RWPE2 (cell line): Measurements from ENCODE around the gene LRP3.
"Not testable (repeated sequence)": the region's sequence is repeated elsewhere in the genome, so short reads cannot be mapped to it uniquely, and the experiment has no call there.

Experiments used
- ATAC-seq: fragments of 200-7000 bp; cut with Tn5 transposase; 3 replicates; pipeline ENCODE4 v1.9.1; 2021; ENCODE audit warnings: low read depth
- DNase-seq: peaks from one replicate; pipeline ENCODE4 v3.0.0-alpha.2; 2020; ENCODE audit warnings: low spot score
- H3K27ac ChIP-seq: fragments of 450-650 bp; 2 replicates; pipeline ENCODE4 v1.5.1; 2017; ENCODE audit warnings: mild to moderate bottlenecking; ENCODE audit not compliant: poor library complexity, severe bottlenecking
- H3K27me3 ChIP-seq: fragments of 250-450 bp; sonication (Bioruptor Pico); 2 replicates; pipeline ENCODE4 v1.5.1; 2021; ENCODE audit warnings: mild to moderate bottlenecking, moderate library complexity; ENCODE audit not compliant: insufficient read depth, poor library complexity, severe bottlenecking
- H3K36me3 ChIP-seq: fragments of 250-450 bp; sonication (Bioruptor Pico); 2 replicates; pipeline ENCODE4 v1.5.1; 2020; ENCODE audit warnings: low read depth, mild to moderate bottlenecking, moderate library complexity
- H3K4me1 ChIP-seq: fragments of 250-450 bp; sonication (Bioruptor Pico); 2 replicates; pipeline ENCODE4 v1.5.1; 2021; ENCODE audit warnings: mild to moderate bottlenecking, moderate library complexity; ENCODE audit not compliant: insufficient read depth, poor library complexity, severe bottlenecking
- H3K4me3 ChIP-seq: fragments of 250-450 bp; sonication (Bioruptor Pico); 2 replicates; pipeline ENCODE4 v1.5.1; 2021; ENCODE audit warnings: mild to moderate bottlenecking, moderate library complexity; ENCODE audit not compliant: severe bottlenecking
- H3K9me3 ChIP-seq: fragments of 250-450 bp; sonication (Bioruptor Pico); 2 replicates; pipeline ENCODE4 v1.5.1; 2021; ENCODE audit warnings: mild to moderate bottlenecking, moderate library complexity; ENCODE audit not compliant: severe bottlenecking
- CTCF ChIP-seq: fragments of 450-650 bp; IDR thresholded peaks from one replicate; pipeline ENCODE4 v1.5.1; 2017; ENCODE audit warnings: mild to moderate bottlenecking, moderate library complexity; ENCODE audit not compliant: poor library complexity, severe bottlenecking

LRP3 gene

GRCh38 chr19:33220115-33220514 is 26.0 kb downstream of the LRP3 start:
- TF ChIP-seq CTCF, result no peak
- H3K9me3 ChIP-seq, result no peaks in the 10 kb centered on the region
- DNase-seq (no peak), ATAC-seq (no peak)
- no peak overlapping the region for H3K27ac ChIP-seq
- no peaks in the 10 kb centered on the region for H3K36me3 ChIP-seq
- no peaks in the 10 kb centered on the region for H3K4me1 ChIP-seq
- no peak overlapping the region for H3K4me3 ChIP-seq
- peaks cover 22% of the 10 kb centered on the region for H3K27me3 ChIP-seq

GRCh38 chr19:33220735-33221134 is 26.6 kb downstream of the LRP3 start:
- no peaks in the 10 kb centered on the region for H3K4me1 ChIP-seq
- peaks cover 26% of the 10 kb centered on the region for H3K27me3 ChIP-seq
- no peaks in the 10 kb centered on the region for H3K36me3 ChIP-seq
- DNase-seq, result no peak
- no peaks in the 10 kb centered on the region for H3K9me3 ChIP-seq
- no peak for TF ChIP-seq CTCF
- no peak overlapping the region for H3K27ac ChIP-seq
- no peak overlapping the region for H3K4me3 ChIP-seq
- ATAC-seq, result no peak

- Histone ChIP-seq H3K27ac (no peak overlapping the region), H3K4me3 (no peak overlapping the region), H3K36me3 (no peaks in the 10 kb centered on the region), H3K27me3 (peaks cover 35% of the 10 kb centered on the region), H3K4me1 (no peaks in the 10 kb centered on the region), H3K9me3 (no peaks in the 10 kb centered on the region)
- no peak for DNase-seq
- no peak for ATAC-seq
- TF ChIP-seq CTCF, result no peak
Observed at GRCh38 chr19:33221638-33222037, 27.5 kb downstream of the LRP3 start.

GRCh38 chr19:33222255-33222654 is 28.1 kb downstream of the LRP3 start:
- peaks cover 40% of the 10 kb centered on the region for H3K27me3 ChIP-seq
- not testable (repeated sequence) for ATAC-seq, H3K4me1 ChIP-seq

GRCh38 chr19:33224694-33225457 is 30.7 kb downstream of the LRP3 start:
- DNase-seq (no peak), ATAC-seq (no peak)
- peaks cover 48% of the 10 kb centered on the region for H3K27me3 ChIP-seq

More at GRCh38 chr19:33222255-33222654, 28.1 kb downstream of the LRP3 start:
- not testable (repeated sequence) for H3K27ac ChIP-seq, H3K4me3 ChIP-seq, H3K36me3 ChIP-seq, DNase-seq, H3K9me3 ChIP-seq

More at GRCh38 chr19:33224694-33225457, 30.7 kb downstream of the LRP3 start:
- H3K36me3 ChIP-seq, result no peaks in the 10 kb centered on the region
- TF ChIP-seq CTCF, result no peak
- H3K4me3 ChIP-seq, result no peak overlapping the region
- no peak overlapping the region for H3K27ac ChIP-seq
- peaks cover 15% of the 10 kb centered on the region for H3K9me3 ChIP-seq
- no peaks in the 10 kb centered on the region for H3K4me1 ChIP-seq
